ENCODE data around the gene CDK5RAP2.
"Not testable (repeated sequence)": the region's sequence is repeated elsewhere in the genome, so short reads cannot be mapped to it uniquely, and the experiment has no call there.

Gene CDK5RAP2

GRCh38 chr9:120545701-120546550 lies 34.0 kb downstream of the CDK5RAP2 start:
- no peak for DNase-seq (ENCODE audit: low read depth, low spot score)

DNA sequence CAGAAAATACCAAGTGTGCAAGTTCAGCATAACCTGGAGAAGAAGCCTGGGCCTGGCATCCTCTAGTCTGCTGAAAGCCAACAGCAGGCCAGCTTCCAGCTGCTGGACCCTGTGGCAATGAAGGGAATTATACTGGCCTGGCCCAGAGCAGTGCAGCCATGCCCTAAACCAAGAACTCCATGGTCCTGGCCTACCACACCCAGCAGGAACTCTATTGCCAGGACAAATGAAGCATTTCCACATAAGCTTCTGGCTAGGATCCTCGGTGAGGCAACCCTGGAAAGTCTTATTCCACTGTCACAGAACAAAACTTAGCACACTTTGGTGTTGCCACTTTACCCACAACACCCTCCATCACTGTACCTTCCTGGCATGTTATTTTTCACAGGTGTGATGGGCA lies 35.5 kb downstream of the CDK5RAP2 start:
- no peak for DNase-seq (ENCODE audit: low read depth, low spot score)

DNA sequence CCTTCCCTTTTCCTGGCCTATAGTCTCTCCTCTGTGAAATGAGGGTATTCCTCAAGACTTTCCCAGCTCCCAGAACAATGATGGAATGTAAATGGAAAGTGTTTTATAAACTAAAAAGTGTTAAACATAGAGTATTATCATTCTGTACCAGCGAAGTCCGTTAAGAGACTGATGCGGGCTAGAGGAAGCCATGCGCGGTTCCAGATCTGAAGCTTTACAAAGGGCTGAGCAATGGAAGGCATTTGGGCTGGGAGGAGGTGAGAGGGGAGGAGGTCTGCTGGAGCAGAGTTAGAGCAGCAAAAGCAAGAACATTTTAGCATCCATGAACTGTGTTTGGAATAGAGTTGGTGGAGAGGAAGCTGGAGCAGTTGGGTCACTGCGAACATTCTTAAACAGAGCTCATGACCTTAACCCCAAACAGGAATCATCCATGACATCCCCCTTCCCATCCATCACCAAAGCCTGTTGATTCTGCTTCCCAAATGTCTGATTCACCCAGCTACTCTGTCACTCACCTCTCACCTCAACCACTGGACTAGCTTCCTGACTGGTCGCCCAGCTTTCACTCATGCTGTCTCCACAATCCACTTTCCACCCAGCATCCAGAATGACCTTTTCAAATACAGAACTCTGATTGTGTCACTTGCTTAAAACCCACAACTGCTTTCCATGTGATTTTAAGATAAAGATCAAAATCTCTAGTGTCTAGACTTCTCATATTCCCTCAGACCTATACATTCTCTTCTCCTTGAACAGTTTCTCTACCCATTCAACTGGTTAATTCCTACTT lies 37.1 kb downstream of the CDK5RAP2 start:
- DNase-seq (ENCODE audit: low read depth, low spot score), result no peak

- DNase-seq (ENCODE audit: low read depth, low spot score), result no peak
These were observed 38.0 kb downstream of the CDK5RAP2 start for GRCh38 chr9:120541921-120542320.

DNA sequence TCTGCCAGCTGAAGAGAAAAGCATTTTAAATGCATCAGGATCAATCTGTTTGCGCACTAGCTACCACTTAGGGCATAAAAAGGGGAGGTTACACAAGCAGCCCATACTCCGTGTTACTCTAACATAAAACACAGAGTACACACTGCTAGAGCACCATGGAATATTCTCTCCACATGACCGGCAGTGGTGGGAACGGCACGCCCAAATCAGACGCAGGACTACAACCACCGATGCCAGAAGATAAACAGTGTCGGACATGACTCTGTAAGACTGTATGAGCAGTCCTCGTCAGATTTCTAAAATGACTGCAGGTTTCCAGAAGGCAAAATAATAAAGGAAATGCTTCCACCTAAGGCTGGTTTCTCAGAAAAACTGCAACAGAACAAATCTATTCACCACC lies 40.0 kb downstream of the CDK5RAP2 start:
- DNase-seq (ENCODE audit: low read depth, low spot score), result no peak

- no peak for DNase-seq (ENCODE audit: low read depth, low spot score)
These were observed 41.6 kb downstream of the CDK5RAP2 start for GRCh38 chr9:120538339-120538738.

DNA sequence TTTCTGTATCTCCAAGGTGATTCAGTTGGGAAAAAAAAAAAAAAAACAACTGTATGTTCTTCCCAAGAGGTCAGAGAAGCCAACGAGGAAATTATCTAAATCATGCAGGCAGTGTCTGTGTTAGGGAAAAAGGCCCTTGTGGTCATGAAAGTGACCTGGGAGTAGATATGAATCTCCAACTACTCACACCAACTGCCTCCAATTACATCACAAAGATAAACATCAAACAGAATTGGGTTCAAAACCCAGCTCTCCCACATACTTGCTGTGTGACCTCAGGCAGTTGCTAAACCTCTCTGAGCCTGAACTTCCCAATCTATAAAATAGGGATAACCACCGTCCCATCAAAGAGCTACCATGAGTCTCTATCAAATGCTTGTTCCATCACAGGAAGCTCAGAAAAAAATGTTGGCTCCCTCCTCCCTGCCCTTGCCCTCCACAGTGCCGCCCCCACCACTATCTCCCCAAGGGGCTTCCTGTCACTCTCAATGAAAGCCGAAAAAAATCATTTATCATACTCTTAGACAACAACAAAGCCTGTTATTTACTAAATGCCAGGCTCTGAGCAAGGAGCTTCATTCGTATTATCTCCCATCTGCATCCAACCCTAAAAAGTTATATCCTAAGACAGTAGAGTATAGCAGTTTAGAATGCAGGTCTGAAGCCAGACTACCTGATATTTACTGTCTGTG lies 42.9 kb downstream of the CDK5RAP2 start:
- DNase-seq (ENCODE audit: low read depth, low spot score), result no peak

DNA sequence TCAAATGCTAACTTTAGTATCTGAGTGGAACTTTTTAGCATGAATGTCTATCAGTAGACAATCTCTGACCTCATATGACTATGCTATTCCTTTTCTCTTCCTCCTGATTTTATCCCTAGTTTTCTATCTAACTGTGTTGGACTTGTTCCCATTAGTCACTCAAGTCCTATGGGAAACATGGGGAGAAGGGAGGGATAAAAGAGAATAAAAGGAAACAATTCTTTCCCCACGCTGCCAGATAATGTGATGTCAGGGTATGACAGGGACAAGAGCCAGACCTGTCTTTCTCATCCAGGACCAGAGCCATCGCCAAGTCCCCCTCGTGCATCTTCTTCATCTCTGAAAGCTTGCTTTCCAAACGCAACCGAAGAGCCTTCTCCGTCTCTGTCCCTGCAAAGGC lies 43.9 kb downstream of the CDK5RAP2 start:
- no peak for DNase-seq (ENCODE audit: low read depth, low spot score)

- no peak for DNase-seq (ENCODE audit: low read depth, low spot score)
These were observed 45.7 kb downstream of the CDK5RAP2 start for GRCh38 chr9:120534266-120534665.

- no peak for DNase-seq (ENCODE audit: low read depth, low spot score)
These were observed 47.1 kb downstream of the CDK5RAP2 start for GRCh38 chr9:120532891-120533290.

- DNase-seq (ENCODE audit: low read depth, low spot score), result no peak
These were observed 47.5 kb downstream of the CDK5RAP2 start for GRCh38 chr9:120532475-120532874.

DNA sequence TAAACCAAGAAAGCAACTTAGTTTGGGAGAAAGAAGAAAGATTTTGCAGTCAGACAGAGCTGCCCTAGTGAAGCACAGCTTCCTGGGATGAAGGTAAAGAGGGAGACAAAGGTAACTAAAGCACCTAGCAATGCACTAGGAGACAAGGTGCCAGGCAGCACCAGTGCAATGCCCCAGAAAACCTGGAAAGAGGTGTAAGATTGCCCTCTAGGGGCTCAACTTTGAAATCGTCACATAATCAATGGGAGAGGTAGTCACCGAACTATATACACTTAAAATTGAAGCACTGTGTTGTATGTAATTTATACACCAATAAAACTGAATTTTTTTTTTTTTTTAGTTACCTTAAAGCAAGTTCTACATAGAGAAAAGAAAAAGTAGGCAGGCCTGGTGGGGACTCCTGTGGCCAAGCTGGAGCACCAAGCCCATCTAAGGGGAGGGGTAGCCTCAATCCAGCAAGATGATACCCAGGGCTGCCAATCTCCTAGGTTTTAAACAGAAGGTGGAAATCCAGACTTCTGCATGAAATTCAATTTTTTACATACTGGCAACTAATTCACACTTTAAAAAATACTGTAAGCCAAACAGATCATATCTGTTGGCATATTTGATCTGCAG lies 48.2 kb downstream of the CDK5RAP2 start:
- no peak for DNase-seq (ENCODE audit: low read depth, low spot score)

- not testable (repeated sequence) for DNase-seq (ENCODE audit: low read depth, low spot score)
These were observed 49.6 kb downstream of the CDK5RAP2 start for GRCh38 chr9:120530220-120530832.

- DNase-seq (ENCODE audit: low read depth, low spot score), result no peak
These were observed 51.1 kb downstream of the CDK5RAP2 start for GRCh38 chr9:120528829-120529228.

DNA sequence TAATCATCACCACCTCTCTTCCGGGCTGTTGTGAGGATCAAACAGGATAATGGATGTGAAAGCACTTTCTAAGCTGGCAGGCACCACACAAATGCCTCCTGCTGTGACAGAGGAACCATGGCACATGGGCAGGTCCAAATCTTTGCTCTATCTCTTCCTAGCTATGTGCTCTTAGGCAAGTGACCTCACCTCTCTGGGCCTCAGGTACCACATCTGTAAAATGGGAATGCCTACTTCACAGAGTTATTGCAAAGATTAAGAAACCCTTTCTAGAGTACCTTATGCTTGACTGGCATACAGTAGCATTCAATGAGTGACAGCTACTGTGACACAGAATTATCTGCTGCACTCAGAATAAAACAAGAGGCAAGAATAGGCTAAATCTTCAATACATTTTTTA lies 51.6 kb downstream of the CDK5RAP2 start:
- DNase-seq (ENCODE audit: low read depth, low spot score), result no peak

DNA sequence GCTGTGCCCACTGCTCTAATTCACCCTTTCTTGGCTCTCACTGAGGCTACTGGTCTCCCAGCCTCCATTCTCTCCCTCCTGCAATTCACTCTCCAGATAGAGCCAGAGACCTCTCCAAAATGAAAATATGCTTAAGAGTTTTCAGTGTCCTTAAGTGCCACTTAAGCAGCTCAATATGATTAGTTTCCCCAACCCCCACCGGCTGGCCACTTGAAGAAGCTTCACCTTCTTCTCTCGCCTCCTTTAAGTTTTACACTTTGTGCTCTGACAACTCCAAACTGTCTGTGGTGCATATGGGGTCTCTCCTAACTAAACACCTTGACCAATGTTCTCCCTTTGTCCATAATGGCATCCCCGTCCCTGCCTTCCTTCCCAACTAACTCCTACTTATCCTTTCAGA lies 53.4 kb downstream of the CDK5RAP2 start:
- DNase-seq (ENCODE audit: low read depth, low spot score), result no peak

GRCh38 chr9:120524863-120525262 lies 55.1 kb downstream of the CDK5RAP2 start:
- no peak for DNase-seq (ENCODE audit: low read depth, low spot score)

GRCh38 chr9:120524038-120524437 lies 55.9 kb downstream of the CDK5RAP2 start:
- no peak for DNase-seq (ENCODE audit: low read depth, low spot score)

GRCh38 chr9:120522558-120522957 lies 57.4 kb downstream of the CDK5RAP2 start:
- no peak for DNase-seq (ENCODE audit: low read depth, low spot score)

DNA sequence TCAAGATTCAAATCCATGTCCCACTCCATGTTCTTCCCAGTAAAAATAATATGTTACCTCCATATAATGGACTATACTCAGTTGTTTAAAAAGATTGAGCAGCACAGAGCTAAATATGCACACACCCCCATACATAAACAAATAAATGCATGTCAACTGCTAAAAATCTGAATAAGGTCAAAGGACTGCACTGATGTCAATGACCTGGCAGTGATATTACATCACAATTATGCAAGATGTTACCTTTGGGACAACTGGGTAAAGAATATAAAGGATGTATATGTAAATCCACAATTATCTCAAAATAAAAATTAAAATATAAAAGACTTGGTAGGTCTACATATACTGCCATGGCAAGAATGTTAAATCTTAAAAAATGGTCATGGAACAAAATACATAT lies 57.9 kb downstream of the CDK5RAP2 start:
- DNase-seq (ENCODE audit: low read depth, low spot score), result no peak

GRCh38 chr9:120521101-120521500 lies 58.9 kb downstream of the CDK5RAP2 start:
- DNase-seq (ENCODE audit: low read depth, low spot score), result no peak

Measured in activated naive CD8-positive, alpha-beta T cell treated with anti-CD3 and anti-CD28 coated beads, Interleukin-2, amount 50 U/mL, for 16 hours (primary cell).